ENCODE data around the gene SYT17.

The SYT17 gene

GRCh38 chr16:19192865-19193264, 24.8 kb downstream of the SYT17 start:
- Histone ChIP-seq H3K4me3 (ENCODE audit: low read depth in 1 of 2, low read length in 1 of 2) (no peak overlapping the region), H3K36me3 (no peaks in the 10 kb centered on the region), H3K4me1 (ENCODE audit: control insufficient read depth in 1 of 2, insufficient read depth in 1 of 2, low read depth in 1 of 2, low read length in 1 of 2) (no peaks in the 10 kb centered on the region), H3K27me3 (no peaks in the 10 kb centered on the region), H3K27ac (no peak overlapping the region), H3K9me3 (no peaks in the 10 kb centered on the region)
- TF ChIP-seq CTCF (IDR thresholded peaks at IDR 0.05), result no peak

GRCh38 chr16:19196871-19197270, 28.8 kb downstream of the SYT17 start:
- Histone ChIP-seq H3K4me1 (ENCODE audit: control insufficient read depth in 1 of 2, insufficient read depth in 1 of 2, low read depth in 1 of 2, low read length in 1 of 2) (no peaks in the 10 kb centered on the region), H3K27ac (no peak overlapping the region), H3K4me3 (ENCODE audit: low read depth in 1 of 2, low read length in 1 of 2) (no peak overlapping the region), H3K36me3 (no peaks in the 10 kb centered on the region), H3K9me3 (no peaks in the 10 kb centered on the region), H3K27me3 (no peaks in the 10 kb centered on the region)
- TF ChIP-seq CTCF (IDR thresholded peaks at IDR 0.05), result no peak

- no peaks in the 10 kb centered on the region for H3K27me3 ChIP-seq
- TF ChIP-seq CTCF (IDR thresholded peaks at IDR 0.05), result no peak
- no peaks in the 10 kb centered on the region for H3K36me3 ChIP-seq
- no peaks in the 10 kb centered on the region for H3K4me1 ChIP-seq (ENCODE audit: control insufficient read depth in 1 of 2, insufficient read depth in 1 of 2, low read depth in 1 of 2, low read length in 1 of 2)
- H3K27ac ChIP-seq, result no peak overlapping the region
- H3K4me3 ChIP-seq (ENCODE audit: low read depth in 1 of 2, low read length in 1 of 2), result no peak overlapping the region
- no peaks in the 10 kb centered on the region for H3K9me3 ChIP-seq
These were observed 35.4 kb downstream of the SYT17 start for GRCh38 chr16:19203374-19203966.

GRCh38 chr16:19210280-19210924, 42.4 kb downstream of the SYT17 start:
- Histone ChIP-seq H3K4me1 (ENCODE audit: control insufficient read depth in 1 of 2, insufficient read depth in 1 of 2, low read depth in 1 of 2, low read length in 1 of 2) (no peaks in the 10 kb centered on the region), H3K9me3 (no peaks in the 10 kb centered on the region), H3K4me3 (ENCODE audit: low read depth in 1 of 2, low read length in 1 of 2) (no peak overlapping the region), H3K27ac (no peak overlapping the region), H3K27me3 (no peaks in the 10 kb centered on the region), H3K36me3 (no peaks in the 10 kb centered on the region)
- TF ChIP-seq CTCF (IDR thresholded peaks at IDR 0.05), result no peak

GRCh38 chr16:19210968-19211367, 42.9 kb downstream of the SYT17 start:
- no peak overlapping the region for H3K4me3 ChIP-seq (ENCODE audit: low read depth in 1 of 2, low read length in 1 of 2)
- H3K27me3 ChIP-seq, result no peaks in the 10 kb centered on the region
- no peak for TF ChIP-seq CTCF (IDR thresholded peaks at IDR 0.05)
- H3K27ac ChIP-seq, result no peak overlapping the region
- no peaks in the 10 kb centered on the region for H3K36me3 ChIP-seq
- no peaks in the 10 kb centered on the region for H3K9me3 ChIP-seq
- no peaks in the 10 kb centered on the region for H3K4me1 ChIP-seq (ENCODE audit: control insufficient read depth in 1 of 2, insufficient read depth in 1 of 2, low read depth in 1 of 2, low read length in 1 of 2)
